ENCODE data around the gene PRRX2. TPM values are rescaled to one million over a fixed set of nuclear protein-coding genes. Genes with fewer than 3 reads are reported as not detected.
"Not testable (repeated sequence)": the region's sequence is repeated elsewhere in the genome, so short reads cannot be mapped to it uniquely, and the experiment has no call there.

Gene PRRX2
- polyA plus RNA-seq, 4 donors, result 1.2 to 1.8 TPM; not detected in 2

GRCh38 chr9:129655154-129655553 lies 10.3 kb upstream of the PRRX2 start:
- Histone ChIP-seq H3K27me3 (ENCODE audit: control insufficient read depth in 3 of 3, insufficient read depth in 3 of 3, low read length in 3 of 3) (peaks cover 0 to 6% (median 0%) of the 10 kb centered on the region in 3 donors), H3K9me3 (ENCODE audit: control insufficient read depth in 2 of 2, insufficient read depth in 1 of 2, low read depth in 1 of 2, low read length in 1 of 2) (no peaks in the 10 kb centered on the region), H3K27ac (ENCODE audit: low read depth in 1 of 3, low read length in 2 of 3) (no peak overlapping the region), H3K36me3 (ENCODE audit: control insufficient read depth in 3 of 3, insufficient read depth in 2 of 3, low read depth in 1 of 3, low read length in 3 of 3) (no peaks in the 10 kb centered on the region), H3K4me3 (ENCODE audit: low read depth in 1 of 3, low read length in 3 of 3) (no peak overlapping the region), H3K4me1 (ENCODE audit: control insufficient read depth in 3 of 3, insufficient read depth in 2 of 3, low read depth in 1 of 3, low read length in 2 of 3) (peaks cover 0 to 10% (median 0%) of the 10 kb centered on the region in 3 donors)
- no peak for FAIRE-seq
- DNase-seq, result no peak
- WGBS, 3 donors, result 87 to 92% (median 87%) methylated on average over 7 of the region's 7 CpGs

- FAIRE-seq, result no peak
- no peak for DNase-seq
- H3K9me3 ChIP-seq (ENCODE audit: control insufficient read depth in 2 of 2, insufficient read depth in 1 of 2, low read depth in 1 of 2, low read length in 1 of 2), result no peaks in the 10 kb centered on the region
- no peak overlapping the region for H3K27ac ChIP-seq (ENCODE audit: low read depth in 1 of 3, low read length in 2 of 3)
- no peaks in the 10 kb centered on the region for H3K36me3 ChIP-seq (ENCODE audit: control insufficient read depth in 3 of 3, insufficient read depth in 2 of 3, low read depth in 1 of 3, low read length in 3 of 3)
- no peak overlapping the region for H3K4me3 ChIP-seq (ENCODE audit: low read depth in 1 of 3, low read length in 3 of 3)
- peaks cover 0 to 7% (median 0%) of the 10 kb centered on the region in 3 donors for H3K27me3 ChIP-seq (ENCODE audit: control insufficient read depth in 3 of 3, insufficient read depth in 3 of 3, low read length in 3 of 3)
- H3K4me1 ChIP-seq (ENCODE audit: control insufficient read depth in 3 of 3, insufficient read depth in 2 of 3, low read depth in 1 of 3, low read length in 2 of 3), result peaks cover 0 to 10% (median 0%) of the 10 kb centered on the region in 3 donors
- WGBS, 3 donors, result 74 to 79% (median 76%) methylated on average over 7 of the region's 7 CpGs
Observed at GRCh38 chr9:129655696-129656095, 9.8 kb upstream of the PRRX2 start.

GRCh38 chr9:129656795-129657390 lies 8.6 kb upstream of the PRRX2 start:
- Histone ChIP-seq H3K27me3 (ENCODE audit: control insufficient read depth in 3 of 3, insufficient read depth in 3 of 3, low read length in 3 of 3) (peaks cover 0 to 12% (median 0%) of the 10 kb centered on the region in 3 donors), H3K4me3 (ENCODE audit: low read depth in 1 of 3, low read length in 3 of 3) (no peak overlapping the region), H3K9me3 (ENCODE audit: control insufficient read depth in 2 of 2, insufficient read depth in 1 of 2, low read depth in 1 of 2, low read length in 1 of 2) (peaks cover 0 to 3% of the 10 kb centered on the region in 2 donors), H3K27ac (ENCODE audit: low read depth in 1 of 3, low read length in 2 of 3) (no peak overlapping the region), H3K4me1 (ENCODE audit: control insufficient read depth in 3 of 3, insufficient read depth in 2 of 3, low read depth in 1 of 3, low read length in 2 of 3) (peaks cover 0 to 10% (median 0%) of the 10 kb centered on the region in 3 donors), H3K36me3 (ENCODE audit: control insufficient read depth in 3 of 3, insufficient read depth in 2 of 3, low read depth in 1 of 3, low read length in 3 of 3) (no peaks in the 10 kb centered on the region)
- DNase-seq (no peak), FAIRE-seq (no peak)
- 70 to 77% (median 73%) methylated on average over 12 of the region's 12 CpGs for WGBS, 3 donors

- Histone ChIP-seq H3K27ac (ENCODE audit: low read depth in 1 of 3, low read length in 2 of 3) (no peak overlapping the region), H3K36me3 (ENCODE audit: control insufficient read depth in 3 of 3, insufficient read depth in 2 of 3, low read depth in 1 of 3, low read length in 3 of 3) (no peaks in the 10 kb centered on the region), H3K9me3 (ENCODE audit: control insufficient read depth in 2 of 2, insufficient read depth in 1 of 2, low read depth in 1 of 2, low read length in 1 of 2) (peaks cover 0 to 3% of the 10 kb centered on the region in 2 donors), H3K4me3 (ENCODE audit: low read depth in 1 of 3, low read length in 3 of 3) (no peak overlapping the region), H3K4me1 (ENCODE audit: control insufficient read depth in 3 of 3, insufficient read depth in 2 of 3, low read depth in 1 of 3, low read length in 2 of 3) (peaks cover 0 to 2% (median 0%) of the 10 kb centered on the region in 3 donors), H3K27me3 (ENCODE audit: control insufficient read depth in 3 of 3, insufficient read depth in 3 of 3, low read length in 3 of 3) (peaks cover 0 to 35% (median 0%) of the 10 kb centered on the region in 3 donors)
- DNase-seq, result no peak
- no peak for FAIRE-seq
- WGBS, 3 donors, result 59 to 77% (median 63%) methylated on average over 2 of the region's 2 CpGs
Observed at GRCh38 chr9:129661029-129661428, 4.4 kb upstream of the PRRX2 start.

- FAIRE-seq; DNase-seq; H3K27ac ChIP-seq (ENCODE audit: low read depth in 1 of 3, low read length in 2 of 3); H3K9me3 ChIP-seq (ENCODE audit: control insufficient read depth in 2 of 2, insufficient read depth in 1 of 2, low read depth in 1 of 2, low read length in 1 of 2); H3K36me3 ChIP-seq (ENCODE audit: control insufficient read depth in 3 of 3, insufficient read depth in 2 of 3, low read depth in 1 of 3, low read length in 3 of 3); H3K4me3 ChIP-seq (ENCODE audit: low read depth in 1 of 3, low read length in 3 of 3); H3K4me1 ChIP-seq (ENCODE audit: control insufficient read depth in 3 of 3, insufficient read depth in 2 of 3, low read depth in 1 of 3, low read length in 2 of 3): not testable (repeated sequence)
- H3K27me3 ChIP-seq (ENCODE audit: control insufficient read depth in 3 of 3, insufficient read depth in 3 of 3, low read length in 3 of 3), result peaks cover 0 to 44% (median 2%) of the 10 kb centered on the region in 3 donors
- WGBS, 3 donors, result 60 to 73% (median 61%) methylated on average over 3 of the region's 3 CpGs
Observed at GRCh38 chr9:129662239-129662638, 3.2 kb upstream of the PRRX2 start.

- FAIRE-seq, result no peak
- Histone ChIP-seq H3K36me3 (ENCODE audit: control insufficient read depth in 3 of 3, insufficient read depth in 2 of 3, low read depth in 1 of 3, low read length in 3 of 3) (no peaks in the 10 kb centered on the region), H3K9me3 (ENCODE audit: control insufficient read depth in 2 of 2, insufficient read depth in 1 of 2, low read depth in 1 of 2, low read length in 1 of 2) (peaks cover 0 to 3% of the 10 kb centered on the region in 2 donors), H3K4me3 (ENCODE audit: low read depth in 1 of 3, low read length in 3 of 3) (no peak overlapping the region), H3K27ac (ENCODE audit: low read depth in 1 of 3, low read length in 2 of 3) (no peak overlapping the region), H3K27me3 (ENCODE audit: control insufficient read depth in 3 of 3, insufficient read depth in 3 of 3, low read length in 3 of 3) (peaks cover 0 to 55% (median 2%) of the 10 kb centered on the region in 3 donors), H3K4me1 (ENCODE audit: control insufficient read depth in 3 of 3, insufficient read depth in 2 of 3, low read depth in 1 of 3, low read length in 2 of 3) (peaks cover 0 to 5% (median 2%) of the 10 kb centered on the region in 3 donors)
- DNase-seq, result peak in 1 of 2 donors; percentile 16
- 7 to 13% (median 9%) methylated on average over 33 to 36 of the region's 36 CpGs for WGBS, 3 donors
Observed at GRCh38 chr9:129664746-129665388, 580 bp upstream of the PRRX2 start.

- H3K27me3 ChIP-seq (ENCODE audit: control insufficient read depth in 3 of 3, insufficient read depth in 3 of 3, low read length in 3 of 3), result peaks cover 0 to 54% (median 2%) of the 10 kb centered on the region in 3 donors
- peaks cover 0 to under 1% of the 10 kb centered on the region in 2 donors for H3K9me3 ChIP-seq (ENCODE audit: control insufficient read depth in 2 of 2, insufficient read depth in 1 of 2, low read depth in 1 of 2, low read length in 1 of 2)
- peak overlapping the region in 2 of 3 donors; percentile 33 to 34 for H3K4me3 ChIP-seq (ENCODE audit: low read depth in 1 of 3, low read length in 3 of 3)
- DNase-seq (peak in 1 of 2 donors; percentile 17), FAIRE-seq (no peak)
- H3K36me3 ChIP-seq (ENCODE audit: control insufficient read depth in 3 of 3, insufficient read depth in 2 of 3, low read depth in 1 of 3, low read length in 3 of 3), result no peaks in the 10 kb centered on the region
- H3K27ac ChIP-seq (ENCODE audit: low read depth in 1 of 3, low read length in 2 of 3), result no peak overlapping the region
- H3K4me1 ChIP-seq (ENCODE audit: control insufficient read depth in 3 of 3, insufficient read depth in 2 of 3, low read depth in 1 of 3, low read length in 2 of 3), result peaks cover 0 to 5% (median 2%) of the 10 kb centered on the region in 3 donors
- WGBS, 3 donors, result 3 to 5% (median 3%) methylated on average over 17 to 88 of the region's 88 CpGs
Observed at GRCh38 chr9:129665814-129666520, 520 bp downstream of the PRRX2 start.

- Histone ChIP-seq H3K36me3 (ENCODE audit: control insufficient read depth in 3 of 3, insufficient read depth in 2 of 3, low read depth in 1 of 3, low read length in 3 of 3) (no peaks in the 10 kb centered on the region), H3K27ac (ENCODE audit: low read depth in 1 of 3, low read length in 2 of 3) (no peak overlapping the region), H3K9me3 (ENCODE audit: control insufficient read depth in 2 of 2, insufficient read depth in 1 of 2, low read depth in 1 of 2, low read length in 1 of 2) (no peaks in the 10 kb centered on the region), H3K27me3 (ENCODE audit: control insufficient read depth in 3 of 3, insufficient read depth in 3 of 3, low read length in 3 of 3) (peaks cover 0 to 52% (median 2%) of the 10 kb centered on the region in 3 donors), H3K4me3 (ENCODE audit: low read depth in 1 of 3, low read length in 3 of 3) (no peak overlapping the region), H3K4me1 (ENCODE audit: control insufficient read depth in 3 of 3, insufficient read depth in 2 of 3, low read depth in 1 of 3, low read length in 2 of 3) (peaks cover 0 to 5% (median 2%) of the 10 kb centered on the region in 3 donors)
- DNase-seq (no peak), FAIRE-seq (no peak)
- 19 to 30% (median 28%) methylated on average over 12 to 13 of the region's 13 CpGs for WGBS, 3 donors
Observed at GRCh38 chr9:129666575-129666974, 1.1 kb downstream of the PRRX2 start.
